ENCODE results near the gene ATP6AP1.

- TF ChIP-seq CTCF (IDR thresholded peaks at IDR 0.05; ENCODE audit: insufficient read depth, low read depth, low read length) (no peak), EZH2 (IDR thresholded peaks at IDR 0.05; ENCODE audit: insufficient read depth, low read length) (no peak)
These were observed 30.7 kb downstream of the ATP6AP1 start for GRCh38 chrX:154458954-154459778.
